SHP77 (cell line): ENCODE data around the gene GRIA3.

ENCODE experiments used
- DNase-seq, 2 experiments: peaks; one replicate each; lab custom pipeline; 2025; lab: John Stamatoyannopoulos, UW

Gene GRIA3

GRCh38 chrX:123184219-123184865 lies at the start of gene GRIA3:
Gene GRIA3, plus strand, starts transcription at chrX:123184278. Its CDS starts 258 bp downstream, at chrX:123184536.
- no peak for DNase-seq

GRCh38 chrX:123138473-123138872 lies 45.6 kb upstream of the GRIA3 start:
- no peak for DNase-seq

GRCh38 chrX:123140454-123140853 lies 43.6 kb upstream of the GRIA3 start:
- DNase-seq, result no peak

- no peak for DNase-seq
Measured at GRCh38 chrX:123140904-123141303, 43.2 kb upstream of the GRIA3 start.

- no peak for DNase-seq
Measured at GRCh38 chrX:123153846-123154335, 30.2 kb upstream of the GRIA3 start.

- DNase-seq, result no peak
Measured at GRCh38 chrX:123155327-123155726, 28.8 kb upstream of the GRIA3 start.

GRCh38 chrX:123157586-123157985 lies 26.5 kb upstream of the GRIA3 start:
- DNase-seq, result no peak

- DNase-seq, result no peak
Measured at GRCh38 chrX:123159403-123159802, 24.7 kb upstream of the GRIA3 start.

- DNase-seq, result no peak
Measured at GRCh38 chrX:123167621-123168020, 16.5 kb upstream of the GRIA3 start.

GRCh38 chrX:123169247-123169901 lies 14.7 kb upstream of the GRIA3 start:
- DNase-seq, result no peak

- DNase-seq, result no peak
Measured at GRCh38 chrX:123170546-123170945, 13.5 kb upstream of the GRIA3 start.

- DNase-seq, result no peak
Measured at GRCh38 chrX:123171781-123172180, 12.3 kb upstream of the GRIA3 start.

GRCh38 chrX:123172869-123173268 lies 11.2 kb upstream of the GRIA3 start:
- no peak for DNase-seq

- no peak for DNase-seq
Measured at GRCh38 chrX:123173833-123174232, 10.2 kb upstream of the GRIA3 start.

GRCh38 chrX:123175366-123176122 lies 8.5 kb upstream of the GRIA3 start:
- DNase-seq, result no peak

- no peak for DNase-seq
Measured at GRCh38 chrX:123181233-123181914, 2.7 kb upstream of the GRIA3 start.

GRCh38 chrX:123184866-123185276 lies 793 bp downstream of the GRIA3 start:
- DNase-seq, result no peak

GRCh38 chrX:123185721-123186120 lies 1.6 kb downstream of the GRIA3 start:
- no peak for DNase-seq

- DNase-seq, result no peak
Measured at GRCh38 chrX:123186801-123187200, 2.7 kb downstream of the GRIA3 start.

- no peak for DNase-seq
Measured at GRCh38 chrX:123188081-123188480, 4.0 kb downstream of the GRIA3 start.

- DNase-seq, result no peak
Measured at GRCh38 chrX:123189338-123189737, 5.3 kb downstream of the GRIA3 start.

- DNase-seq, result no peak
Measured at GRCh38 chrX:123190096-123190495, 6.0 kb downstream of the GRIA3 start.
